RWPE2 (cell line): ENCODE data around the gene SYNJ2.

ENCODE experiments used
- ATAC-seq: fragments of 200-7000 bp; cut with Tn5 transposase; 3 replicates; pipeline ENCODE4 v1.9.1; 2021; ENCODE audit warnings: low read depth
- DNase-seq: peaks from one replicate; pipeline ENCODE4 v3.0.0-alpha.2; 2020; ENCODE audit warnings: low spot score
- H3K27ac ChIP-seq: fragments of 450-650 bp; 2 replicates; pipeline ENCODE4 v1.5.1; 2017; ENCODE audit warnings: mild to moderate bottlenecking; ENCODE audit not compliant: poor library complexity, severe bottlenecking
- H3K27me3 ChIP-seq: fragments of 250-450 bp; sonication (Bioruptor Pico); 2 replicates; pipeline ENCODE4 v1.5.1; 2021; ENCODE audit warnings: mild to moderate bottlenecking, moderate library complexity; ENCODE audit not compliant: insufficient read depth, poor library complexity, severe bottlenecking
- H3K36me3 ChIP-seq: fragments of 250-450 bp; sonication (Bioruptor Pico); 2 replicates; pipeline ENCODE4 v1.5.1; 2020; ENCODE audit warnings: low read depth, mild to moderate bottlenecking, moderate library complexity
- H3K4me1 ChIP-seq: fragments of 250-450 bp; sonication (Bioruptor Pico); 2 replicates; pipeline ENCODE4 v1.5.1; 2021; ENCODE audit warnings: mild to moderate bottlenecking, moderate library complexity; ENCODE audit not compliant: insufficient read depth, poor library complexity, severe bottlenecking
- H3K4me3 ChIP-seq: fragments of 250-450 bp; sonication (Bioruptor Pico); 2 replicates; pipeline ENCODE4 v1.5.1; 2021; ENCODE audit warnings: mild to moderate bottlenecking, moderate library complexity; ENCODE audit not compliant: severe bottlenecking
- H3K9me3 ChIP-seq: fragments of 250-450 bp; sonication (Bioruptor Pico); 2 replicates; pipeline ENCODE4 v1.5.1; 2021; ENCODE audit warnings: mild to moderate bottlenecking, moderate library complexity; ENCODE audit not compliant: severe bottlenecking
- TF ChIP-seq, protein P1 (sequence below): fragments of 450-650 bp; IDR thresholded peaks from one replicate; pipeline ENCODE4 v1.5.1; 2017; ENCODE audit warnings: mild to moderate bottlenecking, moderate library complexity; ENCODE audit not compliant: poor library complexity, severe bottlenecking

Gene SYNJ2

DNA sequence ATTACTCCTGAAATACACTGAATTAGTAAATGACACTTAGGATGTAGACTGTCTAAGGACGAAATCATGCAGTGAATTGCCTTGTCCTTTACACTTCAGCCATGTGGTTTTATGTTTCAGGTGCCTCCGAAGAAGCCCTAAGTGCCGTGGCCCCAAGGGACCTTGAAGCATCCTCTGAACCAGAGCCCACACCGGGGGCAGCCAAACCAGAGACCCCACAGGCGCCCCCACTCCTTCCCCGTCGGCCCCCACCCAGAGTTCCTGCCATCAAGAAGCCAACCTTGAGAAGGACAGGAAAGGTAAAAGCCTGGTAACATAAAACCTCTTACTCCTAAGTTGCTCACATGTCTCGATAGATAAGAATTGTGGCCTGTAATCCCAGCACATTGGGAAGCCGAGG, 111.1 kb downstream of the SYNJ2 start:
- H3K36me3 ChIP-seq = peaks cover 25% of the 10 kb centered on the region
- H3K27me3 ChIP-seq = no peaks in the 10 kb centered on the region
- no peaks in the 10 kb centered on the region for H3K4me1 ChIP-seq
- no peak overlapping the region for H3K27ac ChIP-seq
- H3K4me3 ChIP-seq = no peak overlapping the region
- DNase-seq (no peak), ATAC-seq (no peak)
- no peaks in the 10 kb centered on the region for H3K9me3 ChIP-seq
- TF ChIP-seq, protein P1, sequence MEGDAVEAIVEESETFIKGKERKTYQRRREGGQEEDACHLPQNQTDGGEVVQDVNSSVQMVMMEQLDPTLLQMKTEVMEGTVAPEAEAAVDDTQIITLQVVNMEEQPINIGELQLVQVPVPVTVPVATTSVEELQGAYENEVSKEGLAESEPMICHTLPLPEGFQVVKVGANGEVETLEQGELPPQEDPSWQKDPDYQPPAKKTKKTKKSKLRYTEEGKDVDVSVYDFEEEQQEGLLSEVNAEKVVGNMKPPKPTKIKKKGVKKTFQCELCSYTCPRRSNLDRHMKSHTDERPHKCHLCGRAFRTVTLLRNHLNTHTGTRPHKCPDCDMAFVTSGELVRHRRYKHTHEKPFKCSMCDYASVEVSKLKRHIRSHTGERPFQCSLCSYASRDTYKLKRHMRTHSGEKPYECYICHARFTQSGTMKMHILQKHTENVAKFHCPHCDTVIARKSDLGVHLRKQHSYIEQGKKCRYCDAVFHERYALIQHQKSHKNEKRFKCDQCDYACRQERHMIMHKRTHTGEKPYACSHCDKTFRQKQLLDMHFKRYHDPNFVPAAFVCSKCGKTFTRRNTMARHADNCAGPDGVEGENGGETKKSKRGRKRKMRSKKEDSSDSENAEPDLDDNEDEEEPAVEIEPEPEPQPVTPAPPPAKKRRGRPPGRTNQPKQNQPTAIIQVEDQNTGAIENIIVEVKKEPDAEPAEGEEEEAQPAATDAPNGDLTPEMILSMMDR = no peak

DNA sequence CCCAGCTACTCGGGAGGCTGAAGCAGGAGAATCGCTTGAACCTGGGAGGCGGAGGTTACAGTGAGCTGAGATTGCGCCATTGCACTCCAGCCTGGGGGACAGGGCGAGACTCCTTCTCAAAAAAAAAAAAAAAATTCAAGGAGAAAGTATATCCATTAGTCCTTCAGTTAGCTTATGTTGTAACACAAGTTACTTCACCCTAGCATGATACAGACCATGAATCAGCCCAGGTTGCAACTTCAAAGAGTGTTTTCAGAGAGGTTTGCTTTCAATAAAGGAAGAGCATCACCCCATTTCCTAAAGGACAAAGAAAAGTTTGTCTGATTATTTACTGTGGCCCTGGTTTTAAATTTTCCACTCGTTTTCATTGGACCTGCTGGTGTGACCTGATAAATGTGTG, 113.4 kb downstream of the SYNJ2 start:
- H3K36me3 ChIP-seq = peaks cover 18% of the 10 kb centered on the region
- H3K27ac ChIP-seq = no peak overlapping the region
- H3K27me3 ChIP-seq = no peaks in the 10 kb centered on the region
- ATAC-seq = 0 out of 3 replicates have a peak, but pooled peaks have one; percentile 52
- TF ChIP-seq, protein P1 = no peak
- no peak for DNase-seq
- H3K4me1 ChIP-seq = no peaks in the 10 kb centered on the region
- H3K4me3 ChIP-seq = no peak overlapping the region
- no peaks in the 10 kb centered on the region for H3K9me3 ChIP-seq

DNA sequence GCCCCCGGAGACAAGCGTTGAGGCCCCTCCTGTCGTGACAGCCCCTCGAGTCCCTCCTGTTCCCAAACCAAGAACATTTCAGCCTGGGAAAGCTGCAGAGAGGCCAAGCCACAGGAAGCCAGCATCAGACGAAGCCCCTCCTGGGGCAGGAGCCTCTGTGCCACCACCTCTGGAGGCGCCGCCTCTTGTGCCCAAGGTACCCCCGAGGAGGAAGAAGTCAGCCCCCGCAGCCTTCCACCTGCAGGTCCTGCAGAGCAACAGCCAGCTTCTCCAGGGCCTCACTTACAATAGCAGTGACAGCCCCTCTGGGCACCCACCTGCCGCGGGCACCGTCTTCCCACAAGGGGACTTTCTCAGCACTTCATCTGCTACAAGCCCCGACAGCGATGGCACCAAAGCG, 114.0 kb downstream of the SYNJ2 start:
- H3K27me3 ChIP-seq = no peaks in the 10 kb centered on the region
- DNase-seq (no peak), ATAC-seq (no peak)
- H3K9me3 ChIP-seq = no peaks in the 10 kb centered on the region
- no peak overlapping the region for H3K27ac ChIP-seq
- peaks cover 17% of the 10 kb centered on the region for H3K36me3 ChIP-seq
- H3K4me1 ChIP-seq = no peaks in the 10 kb centered on the region
- TF ChIP-seq, protein P1 = no peak
- H3K4me3 ChIP-seq = no peak overlapping the region

DNA sequence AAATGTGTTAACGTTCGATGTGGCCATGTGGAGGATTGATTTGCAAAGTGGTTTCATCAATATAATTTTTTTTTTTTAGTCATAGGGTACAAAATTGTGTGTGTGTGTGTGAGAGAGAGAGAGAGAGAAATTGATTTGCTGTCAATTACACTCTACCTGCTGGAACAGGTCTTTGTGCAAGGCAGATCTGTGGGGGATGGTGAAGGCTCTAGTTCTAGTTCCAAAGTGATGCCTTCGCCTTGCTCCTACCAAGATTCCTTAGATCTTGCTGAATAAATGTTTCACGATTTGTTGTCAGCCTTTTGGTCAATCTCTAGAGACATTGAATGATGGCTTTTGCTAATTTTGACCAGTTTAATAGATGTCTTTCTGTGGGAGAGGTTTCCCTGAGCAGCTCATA, 121.6 kb downstream of the SYNJ2 start:
- no peak overlapping the region for H3K27ac ChIP-seq
- H3K4me1 ChIP-seq = no peaks in the 10 kb centered on the region
- no peaks in the 10 kb centered on the region for H3K9me3 ChIP-seq
- ATAC-seq (no peak), DNase-seq (no peak)
- no peaks in the 10 kb centered on the region for H3K36me3 ChIP-seq
- no peaks in the 10 kb centered on the region for H3K27me3 ChIP-seq
- no peak overlapping the region for H3K4me3 ChIP-seq
- TF ChIP-seq, protein P1 = no peak

DNA sequence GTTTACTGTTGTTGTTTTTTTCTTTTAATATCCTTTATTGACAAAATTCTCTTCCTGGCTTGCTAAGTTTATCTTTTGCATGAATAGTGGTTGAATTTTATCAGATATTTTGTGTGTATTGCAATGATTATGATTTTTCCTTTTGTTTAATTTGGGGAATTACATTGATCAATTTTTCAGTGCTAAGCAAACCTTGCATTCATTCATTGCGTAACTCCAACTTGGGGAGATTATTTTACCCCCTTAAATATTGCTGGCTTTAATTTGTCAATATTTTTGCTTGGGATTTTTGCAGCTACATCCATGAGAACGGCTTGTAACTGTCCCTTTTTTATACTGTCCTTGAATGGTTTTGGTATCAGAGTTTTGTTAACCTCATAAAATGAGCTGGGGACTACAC, 123.0 kb downstream of the SYNJ2 start:
- H3K4me1 ChIP-seq = no peaks in the 10 kb centered on the region
- DNase-seq = no peak
- H3K4me3 ChIP-seq = no peak overlapping the region
- no peak overlapping the region for H3K27ac ChIP-seq
- TF ChIP-seq, protein P1 = no peak
- no peak for ATAC-seq
- peaks cover under 1% of the 10 kb centered on the region; the same call in 1 of the 2 replicates for H3K36me3 ChIP-seq
- H3K27me3 ChIP-seq = no peaks in the 10 kb centered on the region
- H3K9me3 ChIP-seq = no peaks in the 10 kb centered on the region
